Heart right ventricle (tissue), 16 donors: ENCODE data around the gene CCSER1. TPM values are rescaled to one million over a fixed set of nuclear protein-coding genes. Genes with fewer than 3 reads are reported as not detected.
"Not testable (repeated sequence)": the region's sequence is repeated elsewhere in the genome, so short reads cannot be mapped to it uniquely, and the experiment has no call there.

Experiments
- ATAC-seq, 8 donors: fragments of 200-7000 bp; cut with Tn5 transposase; one replicate each; pipeline ENCODE4 v1.9.1; 2020; ENCODE audit warnings: mild to moderate bottlenecking in 8 of 8, moderate library complexity in 8 of 8, moderate number of reproducible peaks in 1 of 8
- DNase-seq, 2 donors: peaks; one replicate each; pipeline ENCODE4 v3.0.0-alpha.2; 2020
- H3K27ac ChIP-seq, 10 donors: fragments of 200-600 bp; sonication (generic) in 2 of 10; one replicate each; pipeline versions ENCODE4 v1.5.0 to v1.8.0; 2020 to 2022; ENCODE audit warnings: mild to moderate bottlenecking in 3 of 10
- H3K27me3 ChIP-seq, 7 donors: fragments of 200-600 bp; one replicate each; pipeline ENCODE4 v1.8.0; 2021 to 2022; ENCODE audit warnings: mild to moderate bottlenecking in 2 of 7
- H3K36me3 ChIP-seq, 9 donors: fragments of 200-600 bp; sonication (generic) in 1 of 9; one replicate each; pipeline versions ENCODE4 v1.5.0 to v1.8.0; 2020 to 2022; ENCODE audit warnings: mild to moderate bottlenecking in 2 of 9
- H3K4me1 ChIP-seq, 9 donors: fragments of 200-600 bp; sonication (generic) in 1 of 9; one replicate each; pipeline versions ENCODE4 v1.5.0 to v1.8.0; 2020 to 2022; ENCODE audit warnings: mild to moderate bottlenecking in 4 of 9
- H3K4me3 ChIP-seq, 10 donors: fragments of 200-600 bp; sonication (generic) in 2 of 10; one replicate each; pipeline versions ENCODE4 v1.5.0 to v1.8.0; 2020 to 2022; ENCODE audit warnings: mild to moderate bottlenecking in 7 of 10, moderate library complexity in 2 of 10
- H3K9me3 ChIP-seq, 11 donors: fragments of 200-600 bp in 10 of 11; sonication (generic) in 2 of 11; one replicate each; pipeline versions ENCODE4 v1.5.0 to v1.8.0; 2013 to 2022; ENCODE audit warnings: mild to moderate bottlenecking in 2 of 11, control low read depth in 1 of 11, moderate library complexity in 1 of 11
- WGBS, 2 donors: extraction: QIAGEN DNeasy Blood & Tissue Kit; methylation state at CpG; one replicate each; pipeline ENCODE4 v1.1.7; 2013; ENCODE audit warnings: inconsistent platforms in 1 of 2; 5-methylcytosine and 5-hydroxymethylcytosine counted together
- intact Hi-C, 10 donors: fragments of 100-400 bp; cut with DNase I; formaldehyde crosslinking; loops; one replicate each; pipeline versions ENCODE4 v1.11.1 to v1.14.2; 2022
- polyA plus RNA-seq, 2 donors: library from polyadenylated mRNA; stranded (reverse); fragments of 200-250 nt; gene quantifications; one replicate each; pipeline ENCODE4 v1.2.3, GENCODE V29; 2013
- total RNA-seq, 10 donors: library from RNA; stranded (reverse); fragmentation: NEBNext Ultra II Directional in 3 of 10; extraction: Animal tissue kit (Norgen Biotek cat#: 25700) in 3 of 10; gene quantifications; one replicate each; pipeline versions ENCODE4 v1.2.1 to v1.2.4, GENCODE V29; 2021 to 2023
- TF ChIP-seq, protein P1 (sequence below), 9 donors: fragments of 200-600 bp; sonication (generic) in 2 of 9; IDR thresholded peaks; one replicate each; pipeline versions ENCODE4 v1.5.0 to v1.8.0; 2021 to 2022; ENCODE audit warnings: antibody characterized with exemption in 9 of 9, mild to moderate bottlenecking in 5 of 9, moderate library complexity in 1 of 9
- donor health status: Arrhythmogenic right ventricular cardiomyopathy.
- donor health status: ischemic (EF 13 %, LVEDD 7.1; RV severe dilation, severe dysfunction).
- donor health status: healthy with polysubstance abuse.
- donor health status: DM: no; HTN: yes; CAD: no.
- donor health status: DM: no; HTN: no; CAD: no.
- donor health status: ischemic (EF 25% LVEDD 6.9; RV normal size, moderate dysfunction).
- donor health status: ischemic (EF 25% LVEDD 5.7; RV mildly dilated, moderate dysfunction).
- donor health status: healthy.
- donor health status: DM: yes; HTN: yes; CAD: no.
- donor health status: Ischemic cardiomyopathy.
- donor health status: ischemic (EF 35%, LVEDD 5.7; RV mildly dilated, moderate dysfunction).
- donor health status: nonischemic (EF 11% LVEDD 7.7; RV severe dilation, severe dysfunction).
- donor health status: DM: yes; HTN: yes; CAD: no.
- donor health status: PGD.
- donor health status: ischemic (EF 29% LVEDD 5.4; RV normal size, mild dysfunction).
- donor health status: nonischemic (EF 23%, LVEDD 6.1; RV moderate dilation, normal function).

CCSER1 gene
- total and polyA plus RNA-seq, 12 donors = 1.5 to 16.4 (median 12.0) TPM

DNA sequence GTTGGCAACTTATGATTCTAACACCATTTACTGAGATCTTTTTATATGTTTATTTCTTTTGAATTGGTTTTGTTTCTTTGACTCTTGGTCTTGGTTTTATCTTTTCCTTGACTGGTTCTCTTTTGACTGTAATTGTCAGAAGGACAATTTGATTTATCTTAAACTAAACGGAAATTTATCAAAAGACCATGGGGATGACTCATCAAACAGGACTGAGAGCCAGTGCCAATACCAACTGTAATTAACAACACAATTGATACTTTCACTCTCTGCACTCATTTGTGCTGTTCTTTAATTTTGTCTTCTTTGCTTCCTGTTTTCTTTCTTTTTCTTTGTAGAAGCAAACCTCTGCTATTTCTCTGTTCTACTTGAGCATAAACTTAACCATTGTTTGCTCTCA is 776.8 kb downstream of the CCSER1 start:
- no peak overlapping the region for H3K27ac ChIP-seq
- 34 to 42% methylated on average over 1 of the region's 1 CpG for WGBS, 2 donors
- TF ChIP-seq, protein P1, sequence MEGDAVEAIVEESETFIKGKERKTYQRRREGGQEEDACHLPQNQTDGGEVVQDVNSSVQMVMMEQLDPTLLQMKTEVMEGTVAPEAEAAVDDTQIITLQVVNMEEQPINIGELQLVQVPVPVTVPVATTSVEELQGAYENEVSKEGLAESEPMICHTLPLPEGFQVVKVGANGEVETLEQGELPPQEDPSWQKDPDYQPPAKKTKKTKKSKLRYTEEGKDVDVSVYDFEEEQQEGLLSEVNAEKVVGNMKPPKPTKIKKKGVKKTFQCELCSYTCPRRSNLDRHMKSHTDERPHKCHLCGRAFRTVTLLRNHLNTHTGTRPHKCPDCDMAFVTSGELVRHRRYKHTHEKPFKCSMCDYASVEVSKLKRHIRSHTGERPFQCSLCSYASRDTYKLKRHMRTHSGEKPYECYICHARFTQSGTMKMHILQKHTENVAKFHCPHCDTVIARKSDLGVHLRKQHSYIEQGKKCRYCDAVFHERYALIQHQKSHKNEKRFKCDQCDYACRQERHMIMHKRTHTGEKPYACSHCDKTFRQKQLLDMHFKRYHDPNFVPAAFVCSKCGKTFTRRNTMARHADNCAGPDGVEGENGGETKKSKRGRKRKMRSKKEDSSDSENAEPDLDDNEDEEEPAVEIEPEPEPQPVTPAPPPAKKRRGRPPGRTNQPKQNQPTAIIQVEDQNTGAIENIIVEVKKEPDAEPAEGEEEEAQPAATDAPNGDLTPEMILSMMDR (IDR thresholded peaks at IDR 0.05) = no peak
- ATAC-seq (no peak), DNase-seq (no peak)
- intact Hi-C loops = no loop called here
- no peaks in the 10 kb centered on the region for H3K4me1 ChIP-seq
- no peak overlapping the region for H3K4me3 ChIP-seq
- H3K9me3 ChIP-seq = peaks cover 0 to 29% (median 13%) of the 10 kb centered on the region in 11 donors
- H3K36me3 ChIP-seq = no peaks in the 10 kb centered on the region
- no peaks in the 10 kb centered on the region for H3K27me3 ChIP-seq

DNA sequence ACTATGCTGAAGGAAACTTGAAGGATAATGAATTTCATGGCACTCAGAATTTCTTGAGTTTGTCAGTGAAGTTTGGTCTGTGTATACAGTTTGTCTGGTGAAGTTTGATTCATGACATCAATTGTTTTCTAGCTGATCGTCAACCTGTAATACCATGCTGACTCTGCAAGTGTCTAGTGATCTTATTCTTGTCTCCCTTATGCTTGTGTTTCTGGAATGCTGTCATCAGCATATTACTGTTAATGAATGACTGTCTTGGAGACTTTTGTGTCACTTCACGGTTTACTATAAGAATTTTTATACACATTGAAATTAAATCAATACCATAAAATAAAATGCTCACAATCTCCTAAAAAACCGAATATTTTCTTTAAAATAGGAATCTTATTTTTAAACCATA is 779.0 kb downstream of the CCSER1 start:
- intact Hi-C loops = no loop called here
- Histone ChIP-seq H3K27ac (no peak overlapping the region), H3K36me3 (no peaks in the 10 kb centered on the region), H3K27me3 (no peaks in the 10 kb centered on the region), H3K4me3 (no peak overlapping the region), H3K9me3 (peaks cover 0 to 30% (median 13%) of the 10 kb centered on the region in 11 donors), H3K4me1 (no peaks in the 10 kb centered on the region)
- ATAC-seq = no peak
- no peak for DNase-seq
- TF ChIP-seq, protein P1 (IDR thresholded peaks at IDR 0.05) = no peak
- WGBS, 2 donors = 43 to 58% methylated on average over 3 of the region's 3 CpGs

DNA sequence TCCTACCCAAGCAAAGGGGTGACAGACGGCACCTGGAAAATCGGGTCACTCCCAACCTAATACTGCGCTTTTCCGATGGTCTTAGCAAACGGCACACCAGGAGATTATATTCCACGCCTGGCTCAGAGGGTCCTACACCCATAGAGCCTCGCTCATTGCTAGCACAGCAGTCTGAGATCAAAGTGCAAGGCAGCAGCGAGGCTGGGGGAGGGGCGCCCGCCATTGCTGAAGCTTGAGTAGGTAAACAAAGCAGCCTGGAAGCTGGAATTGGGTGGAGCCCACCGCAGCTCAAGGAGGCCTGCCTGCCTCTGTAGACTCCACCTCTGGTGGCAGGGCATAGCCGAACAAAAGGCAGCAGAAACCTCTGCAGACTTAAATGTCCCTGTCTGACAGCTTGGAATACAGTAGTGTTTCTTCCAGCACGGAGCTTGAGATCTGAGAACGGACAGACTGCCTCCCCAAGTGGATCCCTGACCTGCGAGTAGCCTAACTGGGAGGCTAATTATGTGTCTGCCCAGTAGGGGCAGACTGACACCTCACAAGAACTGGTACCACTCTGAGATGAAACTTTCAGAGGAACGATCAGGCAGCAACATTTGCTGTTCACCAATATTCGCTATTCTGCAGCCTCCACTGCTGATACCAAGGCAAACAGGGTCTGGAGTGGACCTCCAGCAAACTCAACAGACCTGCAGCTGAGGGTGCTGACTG is 784.7 kb downstream of the CCSER1 start:
- H3K27me3 ChIP-seq, H3K36me3 ChIP-seq, DNase-seq, ATAC-seq, H3K4me1 ChIP-seq, H3K27ac ChIP-seq, intact Hi-C loops, H3K4me3 ChIP-seq: not testable (repeated sequence)
- WGBS, 2 donors = 86 to 89% methylated on average over 17 of the region's 17 CpGs
- peaks cover 0 to 14% (median 0%) of the 10 kb centered on the region in 11 donors for H3K9me3 ChIP-seq

DNA sequence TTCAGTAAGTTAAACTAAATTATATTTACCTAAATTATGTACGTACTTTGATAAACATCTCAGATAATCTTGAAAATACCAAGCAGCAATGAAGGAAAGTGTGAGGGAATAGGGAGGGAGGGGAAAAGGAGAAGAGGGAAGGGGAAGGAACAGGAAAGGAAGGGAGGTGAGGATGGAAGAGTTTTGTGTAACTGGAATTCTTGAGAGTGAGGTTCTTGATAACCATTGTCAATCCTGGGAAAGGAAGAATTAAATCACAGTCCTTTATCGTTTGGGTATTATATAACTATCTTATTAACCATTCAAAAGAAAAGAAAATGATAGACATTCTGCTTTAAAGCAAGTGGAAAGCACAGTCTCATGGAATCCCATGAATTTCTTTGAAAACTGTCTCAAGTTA is 795.0 kb downstream of the CCSER1 start:
- H3K9me3 ChIP-seq = no peaks in the 10 kb centered on the region
- TF ChIP-seq, protein P1 (IDR thresholded peaks at IDR 0.05) = no peak
- intact Hi-C loops = no loop called here
- no peak overlapping the region for H3K27ac ChIP-seq
- no peaks in the 10 kb centered on the region for H3K4me1 ChIP-seq
- WGBS, 2 donors = 66 to 79% methylated on average over 2 of the region's 2 CpGs
- no peaks in the 10 kb centered on the region for H3K27me3 ChIP-seq
- ATAC-seq = no peak
- no peaks in the 10 kb centered on the region for H3K36me3 ChIP-seq
- no peak overlapping the region for H3K4me3 ChIP-seq
- no peak for DNase-seq

DNA sequence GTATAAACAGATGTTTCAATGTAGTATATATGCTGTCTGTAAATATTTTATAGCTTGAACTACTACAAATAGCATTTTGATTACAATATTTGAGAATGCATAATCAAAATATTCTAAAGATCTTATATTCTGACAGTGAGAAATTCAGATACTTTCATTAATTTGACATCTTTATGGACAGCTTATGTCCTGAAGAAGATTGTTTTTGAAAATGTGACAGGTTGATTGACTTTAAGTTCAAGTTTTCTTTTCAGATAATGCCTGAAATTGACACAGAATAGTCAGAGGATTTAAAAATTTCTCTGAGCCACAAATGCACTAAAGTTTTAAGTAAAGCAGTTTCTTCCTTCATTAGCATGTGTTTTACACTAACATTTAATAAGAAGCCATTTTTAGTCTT is 799.8 kb downstream of the CCSER1 start:
- DNase-seq (no peak), ATAC-seq (no peak)
- H3K36me3 ChIP-seq = no peaks in the 10 kb centered on the region
- intact Hi-C loops = no loop called here
- no peak overlapping the region for H3K4me3 ChIP-seq
- H3K27me3 ChIP-seq = no peaks in the 10 kb centered on the region
- H3K9me3 ChIP-seq = no peaks in the 10 kb centered on the region
- no peaks in the 10 kb centered on the region for H3K4me1 ChIP-seq
- TF ChIP-seq, protein P1 (IDR thresholded peaks at IDR 0.05) = no peak
- H3K27ac ChIP-seq = no peak overlapping the region
